Cardiac muscle cell (in vitro differentiated cells and primary cell): Measurements from ENCODE around the gene MUSTN1. TPM values are rescaled to one million over a fixed set of nuclear protein-coding genes. Genes with fewer than 3 reads are reported as not detected.

ENCODE experiments used
- DNase-seq, 2 donors: peaks; one replicate each; pipeline versions ENCODE4 v3.0.0 to v3.0.0-alpha.2; 2010 to 2017; ENCODE audit warnings: low read depth in 1 of 2, low spot score in 1 of 2
- H3K27ac ChIP-seq: fragments of 200-600 bp; sonication (generic); 2 replicates; pipeline ENCODE4 v1.5.1; 2016
- H3K27me3 ChIP-seq: fragments of 200-600 bp; sonication (generic); 2 replicates; pipeline ENCODE4 v1.6.0; 2016; ENCODE audit warnings: control low read depth
- H3K36me3 ChIP-seq: fragments of 200-600 bp; sonication (generic); 2 replicates; pipeline ENCODE4 v1.5.1; 2016; ENCODE audit warnings: control low read depth
- H3K4me1 ChIP-seq: fragments of 200-600 bp; sonication (generic); 2 replicates; pipeline ENCODE4 v1.8.1; 2017; ENCODE audit warnings: low read depth, mild to moderate bottlenecking, mixed run types
- H3K4me3 ChIP-seq: fragments of 200-600 bp; sonication (generic); 2 replicates; pipeline ENCODE4 v1.5.1; 2016; ENCODE audit warnings: mild to moderate bottlenecking
- H3K9me3 ChIP-seq: fragments of 200-600 bp; sonication (generic); 2 replicates; pipeline ENCODE4 v1.5.1; 2017; ENCODE audit warnings: low read depth, mild to moderate bottlenecking, control low read depth
- CTCF ChIP-seq: IDR thresholded peaks from 2 replicates; pipeline ENCODE4 v1.5.1; 2012; ENCODE audit warnings: low read depth, mild to moderate bottlenecking, low read length
- polyA plus RNA-seq: library from polyadenylated mRNA; unstranded; fragments of >200 nt; fragmentation: Nextera tagmentation; extraction: Ambion mirVana; gene quantifications from 2 replicates; pipeline ENCODE4 v1.2.1, GENCODE V29; 2016
- total RNA-seq: library from RNA; depleted of rRNA; stranded (reverse); fragments of >200 nt; gene quantifications from 2 replicates; pipeline ENCODE4 v1.2.3, GENCODE V29; 2016

Gene MUSTN1
- total and polyA plus RNA-seq, 2 experiments from 2014 or later, result not detected

- Histone ChIP-seq H3K36me3 (no peaks in the 10 kb centered on the region), H3K27me3 (peaks cover 3% of the 10 kb centered on the region), H3K4me1 (no peaks in the 10 kb centered on the region), H3K27ac (no peak overlapping the region), H3K9me3 (no peaks in the 10 kb centered on the region), H3K4me3 (no peak overlapping the region)
- DNase-seq, result no peak
- no peak for TF ChIP-seq CTCF
Measured at GRCh38 chr3:52805270-52806039, 29.4 kb downstream of the MUSTN1 start.

DNA sequence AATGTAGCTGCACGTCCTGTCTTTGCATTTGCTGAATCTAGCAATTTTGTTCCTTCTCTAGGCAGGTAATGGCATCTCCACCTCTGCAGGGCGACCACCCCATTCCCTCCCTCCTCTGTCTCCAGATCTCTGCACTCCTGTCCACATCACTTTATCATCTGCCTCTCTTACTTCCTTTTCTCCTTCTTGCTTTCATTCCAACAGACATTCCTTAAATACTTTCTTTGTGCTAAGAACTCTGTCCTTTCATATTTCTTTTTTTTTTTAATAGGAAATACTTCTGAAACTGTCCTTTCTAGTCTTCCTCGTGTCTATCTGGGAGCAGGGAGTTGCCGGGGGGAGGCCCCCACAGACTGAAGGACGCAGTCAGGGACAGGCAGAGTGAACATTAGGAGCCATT is 33.0 kb downstream of the MUSTN1 start:
- no peak for TF ChIP-seq CTCF
- peak in 1 of 2 donors; percentile 11 for DNase-seq
- H3K4me1 ChIP-seq, result no peaks in the 10 kb centered on the region

GRCh38 chr3:52800079-52800478 is 34.7 kb downstream of the MUSTN1 start:
- no peak for TF ChIP-seq CTCF

More for the DNA sequence above, 33.0 kb downstream of the MUSTN1 start:
- Histone ChIP-seq H3K9me3 (no peaks in the 10 kb centered on the region), H3K27me3 (no peaks in the 10 kb centered on the region), H3K4me3 (no peak overlapping the region), H3K27ac (no peak overlapping the region), H3K36me3 (no peaks in the 10 kb centered on the region)

DNA sequence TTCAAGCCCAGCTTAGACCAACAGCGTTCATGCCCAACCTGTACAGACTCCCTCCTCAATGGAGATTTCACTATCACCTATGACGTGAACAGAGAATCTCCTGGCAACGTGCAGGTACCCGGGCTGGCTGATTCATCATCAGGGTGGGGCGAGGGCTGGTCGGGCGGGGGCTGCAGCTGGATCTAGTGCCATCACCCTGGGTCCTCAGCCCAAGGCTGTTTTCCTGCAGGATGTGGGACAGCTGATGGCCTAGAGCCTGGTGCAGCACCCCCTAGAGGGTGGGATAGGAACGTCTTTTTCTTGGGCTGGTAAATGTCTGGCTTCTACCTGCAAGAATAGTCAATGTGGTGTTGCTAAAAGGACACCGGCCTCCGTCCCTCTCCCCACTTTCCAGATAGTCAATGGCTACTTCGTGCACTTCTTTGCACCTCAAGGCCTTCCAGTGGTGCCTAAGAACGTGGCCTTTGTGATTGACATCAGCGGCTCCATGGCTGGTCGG is 35.8 kb downstream of the MUSTN1 start:
- Histone ChIP-seq H3K36me3 (no peaks in the 10 kb centered on the region), H3K4me1 (no peaks in the 10 kb centered on the region), H3K9me3 (no peaks in the 10 kb centered on the region), H3K4me3 (no peak overlapping the region), H3K27ac (no peak overlapping the region), H3K27me3 (no peaks in the 10 kb centered on the region)
- TF ChIP-seq CTCF, result peak; percentile 39
- peak in 1 of 2 donors; percentile 9 for DNase-seq

More at GRCh38 chr3:52800079-52800478, 34.7 kb downstream of the MUSTN1 start:
- no peaks in the 10 kb centered on the region for H3K27me3 ChIP-seq
- H3K9me3 ChIP-seq, result no peaks in the 10 kb centered on the region
- DNase-seq, result peak in 1 of 2 donors; percentile 63
- H3K4me3 ChIP-seq, result no peak overlapping the region
- H3K27ac ChIP-seq, result no peak overlapping the region
- H3K4me1 ChIP-seq, result no peaks in the 10 kb centered on the region
- no peaks in the 10 kb centered on the region for H3K36me3 ChIP-seq

- TF ChIP-seq CTCF, result no peak
- Histone ChIP-seq H3K9me3 (no peaks in the 10 kb centered on the region), H3K36me3 (no peaks in the 10 kb centered on the region), H3K27me3 (no peaks in the 10 kb centered on the region), H3K4me3 (no peak overlapping the region), H3K27ac (no peak overlapping the region), H3K4me1 (no peaks in the 10 kb centered on the region)
- DNase-seq, result peak in 1 of 2 donors; percentile 32
Measured at GRCh38 chr3:52798376-52798977, 36.3 kb downstream of the MUSTN1 start.
